GM21717 (cell line): ENCODE measurements around the gene CCDC85B.
"Not testable (repeated sequence)": the region's sequence is repeated elsewhere in the genome, so short reads cannot be mapped to it uniquely, and the experiment has no call there.

Experiments used
- ATAC-seq: cut with Tn5 transposase; IDR thresholded peaks from one replicate; pipeline ENCODE4 v1.9.1; 2021; ENCODE audit warnings: mild to moderate bottlenecking, moderate library complexity; ENCODE audit not compliant: unreplicated experiment

CCDC85B gene

GRCh38 chr11:65890324-65891218, at the start of gene CCDC85B:
TSS of gene CCDC85B (plus strand) at chr11:65890673. CDS start at chr11:65890784, 111 bp downstream.
- ATAC-seq = peak; percentile 34

GRCh38 chr11:65842144-65842543, 48.3 kb upstream of the CCDC85B start:
- no peak for ATAC-seq

- ATAC-seq = no peak
Observed at GRCh38 chr11:65843811-65844210, 46.7 kb upstream of the CCDC85B start.

- no peak for ATAC-seq
Observed at GRCh38 chr11:65844231-65844872, 46.1 kb upstream of the CCDC85B start.

GRCh38 chr11:65847746-65848145, 42.7 kb upstream of the CCDC85B start:
- ATAC-seq = no peak

GRCh38 chr11:65848693-65849092, 41.8 kb upstream of the CCDC85B start:
- not testable (repeated sequence) for ATAC-seq

GRCh38 chr11:65849366-65849765, 41.1 kb upstream of the CCDC85B start:
- no peak for ATAC-seq

GRCh38 chr11:65849771-65850216, 40.7 kb upstream of the CCDC85B start:
- ATAC-seq = no peak

- no peak for ATAC-seq
Observed at GRCh38 chr11:65850217-65851082, 40.0 kb upstream of the CCDC85B start.

- ATAC-seq = no peak
Observed at GRCh38 chr11:65851083-65851579, 39.3 kb upstream of the CCDC85B start.

GRCh38 chr11:65851811-65852507, 38.5 kb upstream of the CCDC85B start:
- no peak for ATAC-seq

GRCh38 chr11:65852508-65853245, 37.8 kb upstream of the CCDC85B start:
- ATAC-seq = no peak

- no peak for ATAC-seq
Observed at GRCh38 chr11:65853246-65853979, 37.1 kb upstream of the CCDC85B start.

GRCh38 chr11:65854161-65854592, 36.3 kb upstream of the CCDC85B start:
- ATAC-seq = no peak

- no peak for ATAC-seq
Observed at GRCh38 chr11:65854852-65855837, 35.3 kb upstream of the CCDC85B start.

GRCh38 chr11:65855927-65856363, 34.5 kb upstream of the CCDC85B start:
- no peak for ATAC-seq

- ATAC-seq = peak; percentile 25
Observed at GRCh38 chr11:65856689-65857499, 33.6 kb upstream of the CCDC85B start.
